Right lobe of liver (tissue), 4 donors: ENCODE results near the gene TBXT.

ENCODE experiments used
- POLR2A ChIP-seq: fragments of 450-650 bp; IDR thresholded peaks from one replicate; pipeline ENCODE4 v1.6.1; 2017; ENCODE audit warnings: antibody characterized with exemption, mild to moderate bottlenecking
- TF ChIP-seq, protein P1 (sequence below), 4 donors: fragments of 200-600 bp in 3 of 4; fragments of 450-650 bp in 1 of 4; IDR thresholded peaks; one replicate each; pipeline versions ENCODE4 v1.5.1 to v1.8.0; 2016 to 2022; ENCODE audit warnings: antibody characterized with exemption in 4 of 4, mild to moderate bottlenecking in 2 of 4
- donor health status: DM: no; HTN: no; CAD: no.
- donor health status: DM: no; HTN: no; CAD: no.
- donor health status: DM: no; HTN: yes; CAD: no.

DNA sequence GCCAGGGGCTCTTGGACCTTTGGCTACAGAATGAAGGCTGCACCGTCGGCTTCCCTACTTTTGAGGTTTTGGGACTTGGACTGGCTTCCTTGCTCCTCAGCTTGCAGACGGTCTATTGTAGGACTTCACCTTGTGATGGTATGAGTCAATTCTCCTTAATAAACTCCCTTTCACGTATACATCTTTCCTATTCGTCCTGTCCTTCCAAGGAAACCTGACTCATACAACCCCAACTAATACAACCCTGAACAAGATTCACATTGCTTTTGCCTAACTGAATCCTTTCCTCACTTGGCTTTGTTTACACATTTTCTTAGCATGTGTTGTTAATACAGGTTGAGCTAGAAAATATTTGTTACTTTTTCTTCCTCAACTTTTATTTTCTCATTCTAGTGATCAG, 21.9 kb downstream of the TBXT start:
- TF ChIP-seq, protein P1, sequence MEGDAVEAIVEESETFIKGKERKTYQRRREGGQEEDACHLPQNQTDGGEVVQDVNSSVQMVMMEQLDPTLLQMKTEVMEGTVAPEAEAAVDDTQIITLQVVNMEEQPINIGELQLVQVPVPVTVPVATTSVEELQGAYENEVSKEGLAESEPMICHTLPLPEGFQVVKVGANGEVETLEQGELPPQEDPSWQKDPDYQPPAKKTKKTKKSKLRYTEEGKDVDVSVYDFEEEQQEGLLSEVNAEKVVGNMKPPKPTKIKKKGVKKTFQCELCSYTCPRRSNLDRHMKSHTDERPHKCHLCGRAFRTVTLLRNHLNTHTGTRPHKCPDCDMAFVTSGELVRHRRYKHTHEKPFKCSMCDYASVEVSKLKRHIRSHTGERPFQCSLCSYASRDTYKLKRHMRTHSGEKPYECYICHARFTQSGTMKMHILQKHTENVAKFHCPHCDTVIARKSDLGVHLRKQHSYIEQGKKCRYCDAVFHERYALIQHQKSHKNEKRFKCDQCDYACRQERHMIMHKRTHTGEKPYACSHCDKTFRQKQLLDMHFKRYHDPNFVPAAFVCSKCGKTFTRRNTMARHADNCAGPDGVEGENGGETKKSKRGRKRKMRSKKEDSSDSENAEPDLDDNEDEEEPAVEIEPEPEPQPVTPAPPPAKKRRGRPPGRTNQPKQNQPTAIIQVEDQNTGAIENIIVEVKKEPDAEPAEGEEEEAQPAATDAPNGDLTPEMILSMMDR (IDR thresholded peaks at IDR 0.05), result no peak
- no peak for TF ChIP-seq POLR2A
